ENCODE results near the gene PKIG.

DNA sequence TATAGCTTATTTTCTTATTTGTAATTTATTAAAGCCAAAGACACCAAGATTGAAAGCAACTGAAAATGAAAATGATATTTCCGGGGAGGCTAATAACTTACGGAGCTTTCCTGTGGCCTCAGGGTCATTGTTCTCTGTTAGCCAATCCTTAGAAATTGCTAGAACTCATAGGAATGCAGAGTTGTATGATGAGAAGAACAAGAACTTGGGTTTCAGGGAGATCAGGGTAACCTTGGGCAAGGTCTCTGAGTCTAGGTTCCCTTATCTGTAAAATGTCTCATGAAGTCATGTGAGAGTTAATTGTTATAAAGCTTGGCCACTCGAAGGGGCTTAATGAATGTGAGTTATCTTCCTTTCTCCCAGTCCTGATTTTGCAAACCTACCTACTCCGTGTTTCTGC is 40.4 kb upstream of the PKIG start:
- TF ChIP-seq, protein P1, sequence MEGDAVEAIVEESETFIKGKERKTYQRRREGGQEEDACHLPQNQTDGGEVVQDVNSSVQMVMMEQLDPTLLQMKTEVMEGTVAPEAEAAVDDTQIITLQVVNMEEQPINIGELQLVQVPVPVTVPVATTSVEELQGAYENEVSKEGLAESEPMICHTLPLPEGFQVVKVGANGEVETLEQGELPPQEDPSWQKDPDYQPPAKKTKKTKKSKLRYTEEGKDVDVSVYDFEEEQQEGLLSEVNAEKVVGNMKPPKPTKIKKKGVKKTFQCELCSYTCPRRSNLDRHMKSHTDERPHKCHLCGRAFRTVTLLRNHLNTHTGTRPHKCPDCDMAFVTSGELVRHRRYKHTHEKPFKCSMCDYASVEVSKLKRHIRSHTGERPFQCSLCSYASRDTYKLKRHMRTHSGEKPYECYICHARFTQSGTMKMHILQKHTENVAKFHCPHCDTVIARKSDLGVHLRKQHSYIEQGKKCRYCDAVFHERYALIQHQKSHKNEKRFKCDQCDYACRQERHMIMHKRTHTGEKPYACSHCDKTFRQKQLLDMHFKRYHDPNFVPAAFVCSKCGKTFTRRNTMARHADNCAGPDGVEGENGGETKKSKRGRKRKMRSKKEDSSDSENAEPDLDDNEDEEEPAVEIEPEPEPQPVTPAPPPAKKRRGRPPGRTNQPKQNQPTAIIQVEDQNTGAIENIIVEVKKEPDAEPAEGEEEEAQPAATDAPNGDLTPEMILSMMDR (IDR thresholded peaks at IDR 0.05) = no peak
- TF ChIP-seq EP300 (IDR thresholded peaks at IDR 0.05) = no peak
- TF ChIP-seq POLR2A (IDR thresholded peaks at IDR 0.05) = no peak
